Stimulated activated CD4-positive, alpha-beta T cell treated with anti-CD3 and anti-CD28 coated beads, Interleukin-2, amount 100 ng/mL, for 48 hours (primary cell): ENCODE measurements around the gene EBF3.

Experiments used
- DNase-seq, 2 donors: peaks; one replicate each; pipeline ENCODE4 v3.0.0-alpha.2; 2020

Gene EBF3

GRCh38 chr10:129868449-129869035 lies 95.5 kb downstream of the EBF3 start:
- DNase-seq = no peak

DNA sequence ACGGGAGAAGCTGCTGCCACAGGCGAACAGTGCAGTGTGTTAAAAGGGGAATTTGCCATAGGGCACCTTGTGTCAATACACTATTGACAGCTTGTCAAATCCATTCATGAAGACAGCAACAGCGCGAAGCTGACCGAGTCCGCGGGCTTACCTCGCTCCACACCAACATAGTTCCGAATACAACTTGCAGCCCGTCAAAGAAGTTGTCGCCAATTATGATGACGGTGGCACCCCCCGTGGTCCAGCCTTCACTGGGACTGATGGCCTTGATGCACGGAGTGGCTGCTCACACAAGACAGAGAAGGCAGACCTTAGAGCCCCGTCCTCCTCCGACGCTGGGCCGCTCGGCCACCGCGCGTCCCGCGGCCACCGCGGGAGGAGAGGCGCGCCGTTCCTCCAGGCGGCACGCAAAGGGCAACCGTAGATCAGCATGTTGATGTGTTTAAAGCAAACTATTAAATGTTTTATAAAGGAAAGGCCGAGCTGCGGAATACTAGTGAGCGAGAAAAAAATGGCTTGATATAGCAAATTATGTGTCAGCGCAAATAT lies 96.4 kb downstream of the EBF3 start:
- no peak for DNase-seq

DNA sequence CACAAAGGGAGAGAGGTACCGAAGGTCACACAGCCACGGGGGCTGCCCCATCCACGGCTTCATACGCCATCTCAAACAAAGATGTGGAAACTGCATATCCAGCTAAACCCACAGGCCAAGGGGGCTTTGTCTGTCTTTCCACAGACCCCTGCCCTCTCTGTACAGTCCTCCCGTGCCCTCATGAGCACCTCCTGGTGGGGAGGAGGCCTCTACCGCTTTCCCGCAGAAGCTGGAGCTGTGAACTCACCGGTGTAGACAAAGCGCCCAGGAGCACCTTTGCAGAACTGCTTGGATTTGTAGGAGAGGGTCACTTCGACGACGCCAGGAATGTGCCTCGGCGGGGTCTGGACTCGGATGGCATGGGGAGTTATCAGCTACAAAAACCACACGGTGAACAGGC lies 97.2 kb downstream of the EBF3 start:
- DNase-seq = no peak

DNA sequence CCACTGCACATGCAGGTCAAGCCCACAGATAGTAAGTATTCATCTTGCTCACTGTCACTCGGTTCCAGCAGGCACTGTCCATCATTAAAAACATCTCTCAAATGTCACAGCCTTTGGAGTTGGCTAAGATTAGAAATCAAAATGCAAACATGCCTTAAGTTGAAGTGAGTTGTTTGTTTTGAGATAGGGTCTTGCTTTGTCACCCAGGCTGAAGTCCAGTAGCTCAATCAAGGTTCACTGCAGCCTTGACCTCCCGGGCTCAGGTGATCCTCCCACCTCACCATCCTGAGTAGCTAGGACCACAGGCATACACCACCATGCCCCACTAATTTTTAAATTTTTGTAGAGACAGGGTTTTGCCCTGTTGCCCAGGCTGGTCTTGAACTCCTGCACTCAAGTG lies 98.1 kb downstream of the EBF3 start:
- DNase-seq = no peak

- no peak for DNase-seq
Measured at GRCh38 chr10:129865413-129865812, 98.7 kb downstream of the EBF3 start.

DNA sequence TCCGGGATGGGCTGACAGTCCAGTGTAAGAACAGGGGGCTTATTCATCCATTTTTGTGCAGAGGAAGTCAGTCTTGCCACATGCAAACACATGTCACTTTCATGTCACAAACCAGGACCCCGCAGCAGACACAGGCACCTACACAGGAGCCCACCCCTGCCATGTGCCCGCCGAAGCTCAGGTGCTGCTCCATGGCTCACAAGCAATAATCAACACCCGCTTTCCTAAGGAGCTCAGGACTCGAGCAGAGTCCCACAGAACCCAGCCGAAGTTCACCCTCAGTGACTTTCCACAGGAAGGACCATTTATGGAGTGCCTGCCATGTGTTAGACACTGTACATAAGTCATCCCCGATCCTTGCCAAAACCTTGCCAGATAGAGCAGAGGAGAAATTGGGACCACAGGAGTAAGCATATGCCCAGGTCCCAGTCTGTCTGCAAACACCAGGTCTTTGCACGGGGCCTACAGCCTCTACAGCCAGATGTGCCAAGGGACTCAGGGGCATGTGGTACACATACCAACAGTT lies 99.4 kb downstream of the EBF3 start:
- DNase-seq = no peak

DNA sequence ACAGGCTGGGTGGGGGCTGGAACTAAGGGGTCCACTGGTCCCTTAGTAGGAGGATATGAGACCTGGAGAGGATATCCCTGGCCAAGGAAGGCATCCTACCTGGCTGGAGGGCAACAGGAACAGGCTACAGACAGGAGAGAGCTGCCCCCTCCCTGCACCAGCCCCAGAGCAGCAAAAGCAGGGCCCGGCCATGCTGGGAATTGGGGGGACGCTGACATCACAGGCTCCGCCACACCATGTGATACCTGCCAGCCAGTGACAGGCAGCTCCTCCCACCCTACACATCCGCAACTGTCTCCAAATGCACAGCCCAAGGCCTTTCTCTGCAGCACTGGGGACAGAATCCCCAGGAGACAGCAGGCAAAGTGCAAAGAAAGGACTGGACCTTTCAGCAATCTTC lies 100.0 kb downstream of the EBF3 start:
- DNase-seq = no peak

- DNase-seq = no peak
Measured at GRCh38 chr10:129863201-129863663, 100.8 kb downstream of the EBF3 start.

- no peak for DNase-seq
Measured at GRCh38 chr10:129861776-129862531, 102.1 kb downstream of the EBF3 start.

DNA sequence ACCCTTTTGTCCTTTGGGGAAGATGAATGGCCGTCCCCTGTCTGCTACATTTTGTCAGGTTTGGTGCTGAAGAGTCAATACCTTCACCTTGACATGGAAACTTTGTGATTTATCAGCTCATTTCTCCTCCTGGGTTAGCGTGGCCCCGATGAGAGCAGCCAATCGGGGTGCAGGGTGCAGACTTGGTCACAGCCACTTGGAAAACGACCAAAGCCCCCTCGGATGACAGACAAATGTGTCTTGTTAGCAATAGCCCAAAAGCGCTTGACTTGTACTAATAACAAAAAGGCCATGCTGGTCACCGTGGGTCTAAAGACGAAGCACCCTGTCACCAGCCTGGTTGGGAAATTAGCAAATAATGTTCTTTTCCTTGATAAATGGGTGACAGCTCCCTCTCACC lies 103.7 kb downstream of the EBF3 start:
- DNase-seq = no peak

DNA sequence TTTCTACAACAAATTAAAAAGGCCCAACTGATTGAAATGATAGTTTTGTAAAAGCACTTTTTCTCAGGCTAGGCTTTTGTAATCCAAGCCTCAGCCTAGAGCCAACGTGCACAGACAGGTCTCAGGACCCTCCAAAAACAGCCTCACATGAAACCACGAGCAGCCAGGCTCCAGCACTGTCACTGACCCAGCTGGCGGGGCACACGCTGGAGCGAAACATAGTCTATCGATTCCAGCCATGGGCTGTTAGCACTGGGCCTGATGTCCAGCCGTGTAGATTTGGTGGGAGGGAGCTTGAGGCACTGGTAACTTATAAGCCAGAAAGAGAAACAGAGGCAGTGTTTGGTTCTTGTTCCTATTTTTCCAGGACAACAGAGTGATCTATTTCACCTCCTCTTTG lies 104.5 kb downstream of the EBF3 start:
- no peak for DNase-seq

GRCh38 chr10:129857242-129857960 lies 106.7 kb downstream of the EBF3 start:
- no peak for DNase-seq

DNA sequence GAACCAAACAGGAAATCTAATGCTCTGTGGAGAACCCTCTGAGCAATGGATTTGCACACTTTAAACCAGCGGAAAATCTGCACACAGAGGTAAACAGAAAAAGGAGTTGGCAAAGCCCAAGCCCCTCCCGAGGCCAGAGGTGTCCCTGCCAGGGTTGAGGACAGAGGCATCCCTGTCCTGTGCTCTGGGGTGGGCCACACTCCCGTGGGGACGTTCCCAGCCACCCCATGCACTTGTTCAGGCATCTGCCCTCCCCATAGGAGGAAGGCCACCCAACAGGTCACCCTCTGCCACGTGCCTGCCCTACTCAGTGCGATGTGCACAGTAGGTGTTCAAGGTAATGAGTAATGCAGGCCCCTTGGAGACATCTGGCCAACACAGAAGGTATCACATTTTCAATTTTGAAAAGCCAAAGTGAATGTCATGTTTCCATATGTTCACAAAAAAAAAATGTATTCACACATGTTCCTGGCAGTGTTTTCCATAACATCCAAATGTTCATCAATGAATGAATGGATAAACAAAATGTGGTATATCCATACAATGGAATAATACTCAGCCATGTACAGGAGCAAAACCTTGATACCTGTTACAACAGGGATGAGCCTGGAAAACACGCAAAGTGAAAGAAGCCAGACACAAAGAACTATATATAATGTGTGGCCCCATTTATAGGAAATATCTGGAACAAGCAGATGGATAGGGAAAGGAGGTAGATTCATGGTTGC lies 108.1 kb downstream of the EBF3 start:
- no peak for DNase-seq

DNA sequence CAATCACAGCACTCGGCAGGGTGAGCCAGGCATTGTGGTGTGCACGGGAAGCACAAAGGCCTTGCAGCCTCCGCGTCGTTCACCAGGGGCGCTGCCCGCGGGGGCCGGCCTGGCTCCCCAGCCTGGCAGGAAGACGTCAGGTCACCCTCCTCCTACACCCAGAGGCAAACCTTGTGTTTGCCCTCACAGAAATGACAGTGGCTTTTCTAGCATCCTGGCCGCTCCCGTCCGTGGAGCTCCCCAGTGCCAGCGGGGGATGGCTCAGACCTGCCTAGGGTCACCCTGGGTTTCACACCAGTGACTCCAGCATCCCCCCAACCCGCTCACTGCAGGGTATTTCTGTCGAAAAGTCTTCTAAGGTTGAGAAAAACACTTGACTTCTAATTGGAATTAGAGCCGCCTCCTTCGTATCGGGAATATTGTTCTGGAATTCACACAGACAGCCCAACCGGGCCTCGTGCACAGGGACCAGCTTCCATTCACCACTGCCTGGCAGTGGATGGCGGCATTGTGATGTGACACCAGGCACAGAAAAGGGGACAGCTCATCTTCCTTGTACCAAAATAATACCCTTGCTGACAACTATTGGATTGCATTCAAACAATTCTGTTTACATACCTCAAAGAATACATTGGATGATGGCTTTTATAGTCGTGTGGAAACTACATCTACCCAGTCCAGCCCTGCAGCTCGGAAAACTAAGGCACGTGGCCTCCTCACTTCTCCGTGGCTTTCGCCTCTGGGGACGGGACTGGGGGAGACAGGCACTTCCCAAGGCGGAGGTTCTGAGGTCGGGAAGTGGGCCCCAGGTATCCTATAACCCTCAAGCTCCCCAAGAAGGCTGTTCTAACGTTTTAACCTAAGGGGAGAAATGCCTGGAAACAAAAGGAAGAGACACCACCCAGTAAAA lies 109.0 kb downstream of the EBF3 start:
- no peak for DNase-seq

DNA sequence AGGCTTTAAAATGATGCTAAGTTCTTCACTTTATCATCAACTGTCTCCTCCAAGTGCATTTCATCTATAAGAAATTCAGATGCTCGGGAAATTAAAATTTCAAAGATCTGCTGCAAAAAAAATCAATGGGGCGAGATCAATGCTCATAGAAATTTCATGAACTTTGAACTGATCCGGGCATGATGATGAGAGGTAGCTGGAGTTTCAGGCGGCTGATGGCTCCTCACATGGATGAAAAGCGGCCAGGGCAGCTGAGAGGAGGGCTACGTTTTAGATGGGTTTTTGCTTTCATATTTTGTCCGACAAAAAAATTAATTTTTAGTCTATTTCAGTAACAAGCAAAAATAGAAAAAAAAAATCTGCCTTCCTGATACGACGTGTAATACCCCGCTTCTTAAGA lies 109.9 kb downstream of the EBF3 start:
- DNase-seq = no peak

DNA sequence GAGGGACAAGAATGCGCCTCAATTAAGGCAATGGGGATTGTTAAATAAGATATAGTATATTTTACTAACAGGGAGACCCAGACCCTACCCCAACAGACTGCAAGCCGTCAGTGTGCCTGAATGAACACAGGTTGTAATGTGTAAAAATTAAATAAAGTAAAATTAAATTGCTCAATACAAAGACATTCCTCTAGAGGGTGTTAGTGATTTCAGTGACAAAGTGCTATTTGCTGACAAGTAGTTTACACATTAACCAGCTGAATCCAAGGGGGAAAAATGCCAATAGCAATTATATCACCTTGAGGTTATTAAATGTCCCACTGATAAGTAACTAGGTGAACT lies 110.5 kb downstream of the EBF3 start:
- no peak for DNase-seq

DNA sequence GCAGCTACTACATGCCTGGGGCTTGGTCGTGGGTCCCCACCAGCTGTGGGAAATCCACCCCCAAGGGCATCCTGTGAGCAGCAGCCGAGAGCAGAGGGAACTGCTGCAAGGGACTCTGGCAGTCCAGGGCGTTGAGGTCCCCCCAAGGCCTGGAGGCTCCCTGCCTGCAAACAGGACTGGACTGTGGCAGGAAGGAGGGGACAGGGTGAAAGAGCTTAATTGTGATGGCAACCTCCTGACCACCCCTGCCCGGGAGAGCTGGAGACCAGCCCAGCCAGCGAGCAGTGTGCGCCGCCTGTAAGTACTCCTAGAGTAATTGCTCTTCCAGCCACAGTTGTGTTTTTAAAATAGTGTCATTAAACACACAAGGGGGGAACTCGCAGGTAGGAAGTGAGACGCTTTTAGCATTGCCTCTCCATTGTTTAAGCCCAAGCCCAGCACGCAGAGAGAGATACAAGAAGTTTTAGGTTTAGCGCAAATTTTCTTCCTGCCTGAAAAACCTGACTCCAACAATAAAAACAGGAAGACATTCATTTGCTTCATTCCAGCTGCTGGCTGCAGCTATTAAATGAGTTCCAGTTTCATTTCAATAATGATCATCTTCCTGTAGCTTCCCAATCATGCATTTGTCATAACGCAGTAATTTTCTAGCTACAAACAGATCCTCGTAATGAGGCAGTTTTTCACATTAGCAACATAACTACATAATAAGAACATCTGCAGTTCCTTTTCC lies 111.1 kb downstream of the EBF3 start:
- no peak for DNase-seq

GRCh38 chr10:129851941-129852640 lies 112.0 kb downstream of the EBF3 start:
- no peak for DNase-seq

DNA sequence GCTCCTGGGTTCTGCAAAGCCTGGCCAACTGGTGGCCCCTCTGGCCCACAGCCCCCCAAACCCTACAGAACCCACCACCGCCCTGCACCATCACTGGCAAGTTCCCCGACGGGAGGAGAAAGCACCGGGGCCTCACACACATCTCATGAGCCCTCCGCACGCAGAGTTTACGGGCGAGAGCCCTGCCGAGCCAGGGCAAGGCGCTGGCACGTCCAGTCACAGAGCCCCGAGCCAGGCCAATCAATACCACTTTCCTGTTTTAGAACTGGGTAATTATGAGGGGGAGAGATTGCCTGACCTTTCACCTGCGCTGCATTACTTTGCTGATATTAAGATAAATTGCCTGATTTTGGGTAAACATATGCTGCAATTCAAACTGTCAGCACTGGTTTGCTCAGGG lies 113.3 kb downstream of the EBF3 start:
- DNase-seq = no peak

- no peak for DNase-seq
Measured at GRCh38 chr10:129850316-129850715, 113.8 kb downstream of the EBF3 start.

DNA sequence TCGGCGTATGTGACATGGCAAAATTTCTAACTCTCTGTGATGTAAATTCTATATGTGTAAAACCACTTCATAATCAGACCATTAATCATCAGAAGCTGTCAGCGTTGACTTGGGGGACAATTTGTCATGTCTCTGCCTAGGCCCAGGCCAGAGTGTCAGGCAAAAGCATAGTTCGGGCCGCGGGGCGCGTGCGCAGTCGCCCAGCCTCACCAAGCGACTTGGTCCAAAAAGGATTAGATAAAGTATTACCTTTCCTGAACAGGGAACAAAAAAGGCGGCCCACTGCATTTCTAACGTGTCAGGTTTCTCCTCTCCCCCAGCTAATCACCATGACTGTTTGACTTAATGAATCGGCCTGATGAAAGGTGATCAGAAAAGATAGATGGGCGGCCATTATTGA lies 114.2 kb downstream of the EBF3 start:
- DNase-seq = no peak
